Fibroblast of lung (primary cell): ENCODE measurements around the gene GREM2.

Experiments used
- EZH2 ChIP-seq: IDR thresholded peaks from 2 replicates; pipeline ENCODE4 v1.5.1; 2012; ENCODE audit warnings: low read length, control low read depth, mild to moderate bottlenecking; ENCODE audit errors: missing control alignments
- TF ChIP-seq, protein P1 (sequence below), 2 donors: IDR thresholded peaks in 1 of 2; conservative IDR thresholded peaks in 1 of 2; 1 replicate in 1 of 2; 2 replicates in 1 of 2; pipeline ENCODE4 v1.5.1; 2011 to 2012; ENCODE audit warnings: low read length in 2 of 2, control low read depth in 1 of 2, inconsistent platforms in 1 of 2, low read depth in 1 of 2, mild to moderate bottlenecking in 1 of 2

DNA sequence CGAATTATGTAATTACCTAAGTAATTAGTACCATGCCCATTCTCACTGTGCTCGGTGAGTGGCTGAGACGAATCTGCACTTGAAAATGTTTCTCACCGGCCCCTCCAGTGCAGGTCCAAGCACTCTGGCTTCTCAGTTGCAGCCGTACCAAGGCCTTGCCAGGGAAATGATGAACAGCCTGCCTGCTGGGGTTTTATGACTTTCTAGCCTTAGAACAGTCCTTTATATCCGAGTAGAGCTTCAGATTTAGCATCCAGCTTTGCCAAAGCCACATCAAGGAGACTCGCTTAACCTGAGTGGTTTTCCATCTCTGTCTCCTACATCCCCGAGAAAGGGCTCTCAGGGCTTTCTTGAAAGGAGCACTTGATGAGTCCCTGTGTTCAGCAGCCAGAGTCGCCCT is 83.4 kb downstream of the GREM2 start:
- TF ChIP-seq, protein P1, sequence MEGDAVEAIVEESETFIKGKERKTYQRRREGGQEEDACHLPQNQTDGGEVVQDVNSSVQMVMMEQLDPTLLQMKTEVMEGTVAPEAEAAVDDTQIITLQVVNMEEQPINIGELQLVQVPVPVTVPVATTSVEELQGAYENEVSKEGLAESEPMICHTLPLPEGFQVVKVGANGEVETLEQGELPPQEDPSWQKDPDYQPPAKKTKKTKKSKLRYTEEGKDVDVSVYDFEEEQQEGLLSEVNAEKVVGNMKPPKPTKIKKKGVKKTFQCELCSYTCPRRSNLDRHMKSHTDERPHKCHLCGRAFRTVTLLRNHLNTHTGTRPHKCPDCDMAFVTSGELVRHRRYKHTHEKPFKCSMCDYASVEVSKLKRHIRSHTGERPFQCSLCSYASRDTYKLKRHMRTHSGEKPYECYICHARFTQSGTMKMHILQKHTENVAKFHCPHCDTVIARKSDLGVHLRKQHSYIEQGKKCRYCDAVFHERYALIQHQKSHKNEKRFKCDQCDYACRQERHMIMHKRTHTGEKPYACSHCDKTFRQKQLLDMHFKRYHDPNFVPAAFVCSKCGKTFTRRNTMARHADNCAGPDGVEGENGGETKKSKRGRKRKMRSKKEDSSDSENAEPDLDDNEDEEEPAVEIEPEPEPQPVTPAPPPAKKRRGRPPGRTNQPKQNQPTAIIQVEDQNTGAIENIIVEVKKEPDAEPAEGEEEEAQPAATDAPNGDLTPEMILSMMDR (conservative IDR thresholded peaks at IDR 0.05 in 1 of 2, IDR thresholded peaks at IDR 0.05 in 1 of 2; ENCODE audit: low read depth in 1 of 2, low read length in 2 of 2) = no peak
- no peak for TF ChIP-seq EZH2
